Pons (tissue), 1 donor: ENCODE data around the gene DPYSL3.
A peak's percentile ranks its signal among the peaks of the same experiment; 100 is the strongest.
"Not testable (repeated sequence)": the region's sequence is repeated elsewhere in the genome, so short reads cannot be mapped to it uniquely, and the experiment has no call there.

ENCODE experiments used
- DNase-seq: peaks from one replicate; pipeline ENCODE4 v3.0.0-alpha.2; 2016; ENCODE audit warnings: low spot score

The DPYSL3 gene

DNA sequence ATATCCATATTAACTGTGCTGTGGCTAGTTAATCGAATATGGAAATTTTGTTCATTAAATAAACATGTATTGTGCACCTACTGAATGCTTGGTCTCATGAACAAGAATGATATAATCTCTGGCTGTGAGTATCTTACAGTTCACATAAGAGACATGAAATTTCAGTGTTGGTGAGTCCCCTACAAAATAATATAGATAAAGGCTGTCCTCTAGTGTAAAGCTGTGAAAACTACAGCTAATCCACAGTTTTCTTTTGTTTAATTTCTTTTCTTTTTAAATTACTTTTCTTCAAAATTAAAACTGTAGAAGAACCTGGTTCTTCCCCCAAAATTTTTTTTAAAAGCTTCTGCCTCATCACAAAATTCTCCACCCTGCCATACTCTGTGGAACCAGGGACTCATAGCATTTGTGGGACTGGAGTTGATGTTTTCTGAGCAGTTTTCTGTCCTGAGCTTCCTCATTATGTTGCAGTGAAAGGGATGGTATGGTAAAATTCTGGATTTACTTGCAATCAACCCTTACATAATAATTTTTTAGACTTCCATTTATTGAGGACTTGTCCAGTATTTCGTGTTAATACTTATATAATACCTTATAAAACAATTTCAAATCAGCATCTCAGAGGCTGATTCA lies 140.0 kb downstream of the DPYSL3 start:
- DNase-seq, result peak; percentile 34

DNA sequence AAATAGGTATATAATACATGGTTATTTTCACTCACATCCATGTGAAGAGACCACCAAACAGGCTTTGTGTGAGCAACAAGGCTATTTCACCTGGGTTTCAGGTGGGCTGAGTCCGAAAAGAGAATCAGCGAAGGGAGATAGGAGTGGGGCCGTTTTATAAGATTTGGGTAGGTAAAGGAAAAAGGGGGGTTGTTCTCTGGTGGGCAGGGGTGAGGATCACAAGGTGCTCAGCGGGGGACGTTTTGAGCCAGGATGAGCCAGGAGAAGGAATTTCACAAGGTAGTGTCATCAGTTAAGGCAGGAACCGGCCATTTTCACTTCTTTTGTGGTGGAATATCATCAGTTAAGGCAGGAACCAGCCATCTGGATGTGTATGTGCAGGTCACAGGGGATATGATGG lies 142.5 kb downstream of the DPYSL3 start:
- DNase-seq, result not testable (repeated sequence)

DNA sequence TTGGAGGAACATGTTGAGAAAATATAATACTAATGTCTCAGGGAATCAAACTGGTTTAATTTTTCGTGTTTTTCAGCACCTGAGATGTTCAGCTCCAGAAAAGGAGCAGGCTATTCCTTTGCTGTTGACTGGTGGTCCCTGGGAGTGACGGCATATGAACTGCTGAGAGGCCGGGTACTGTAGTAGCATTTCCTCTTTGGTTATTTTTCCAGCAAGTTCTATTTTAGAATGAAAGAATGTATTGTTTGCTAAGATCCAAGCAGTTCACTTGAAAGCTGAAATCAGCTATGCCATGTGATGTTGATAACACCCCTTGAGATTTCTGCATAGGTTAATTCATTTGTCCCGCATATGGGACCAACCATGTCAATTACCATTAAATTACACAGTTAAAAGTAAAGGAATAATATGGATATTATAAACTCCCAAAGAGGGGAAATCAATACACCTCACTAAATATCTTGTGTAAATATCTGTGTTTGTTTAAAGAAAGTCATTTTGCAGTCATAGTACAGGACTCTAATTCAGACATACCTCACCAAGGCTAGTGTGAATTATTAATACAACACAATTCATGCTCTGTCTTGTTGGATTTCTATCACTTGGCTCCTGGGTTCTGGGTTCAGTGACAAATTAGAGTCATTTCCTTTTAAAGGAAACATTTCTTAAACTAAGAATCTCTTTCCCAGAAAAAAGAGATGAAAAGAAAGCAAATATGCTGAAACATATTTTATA lies 148.3 kb downstream of the DPYSL3 start:
- DNase-seq, result no peak

DNA sequence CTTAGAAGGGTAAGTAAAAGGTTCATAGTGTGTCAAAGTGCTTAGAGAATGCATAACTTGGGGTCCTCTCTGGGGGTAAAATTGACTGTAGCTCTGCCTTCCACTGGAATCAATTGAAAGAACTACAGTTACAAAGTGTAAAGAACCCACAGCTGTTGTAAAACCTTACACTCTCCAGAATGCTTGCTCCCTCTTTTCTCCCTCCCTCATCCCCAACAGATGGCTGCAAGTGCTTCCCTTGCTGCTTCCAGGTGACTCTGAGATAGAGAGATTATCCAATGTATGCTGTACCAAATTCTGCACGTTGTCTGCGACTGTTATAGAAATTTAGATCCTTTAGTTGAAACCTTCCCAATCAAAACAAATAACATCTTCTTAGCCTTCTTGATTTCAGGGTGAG lies 149.1 kb downstream of the DPYSL3 start:
- no peak for DNase-seq

DNA sequence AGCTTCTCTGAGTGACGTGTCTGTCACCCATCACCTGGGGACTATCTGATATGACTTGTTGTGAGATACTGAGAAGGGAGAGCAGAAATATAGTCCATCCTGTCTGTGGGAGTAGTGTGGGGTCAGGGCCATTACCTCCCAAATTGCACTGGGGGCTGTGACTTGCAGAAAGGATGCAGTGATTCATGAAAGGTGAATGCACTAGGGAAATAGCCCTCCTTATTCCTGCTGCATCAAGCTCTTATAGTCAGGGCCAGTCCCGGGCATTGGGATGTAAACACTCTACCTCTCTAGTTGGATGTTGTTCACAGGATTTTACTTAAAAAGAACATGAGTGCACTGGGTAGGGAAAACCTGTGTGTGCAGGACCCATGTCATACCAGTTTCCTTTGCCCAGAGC lies 150.3 kb downstream of the DPYSL3 start:
- no peak for DNase-seq

DNA sequence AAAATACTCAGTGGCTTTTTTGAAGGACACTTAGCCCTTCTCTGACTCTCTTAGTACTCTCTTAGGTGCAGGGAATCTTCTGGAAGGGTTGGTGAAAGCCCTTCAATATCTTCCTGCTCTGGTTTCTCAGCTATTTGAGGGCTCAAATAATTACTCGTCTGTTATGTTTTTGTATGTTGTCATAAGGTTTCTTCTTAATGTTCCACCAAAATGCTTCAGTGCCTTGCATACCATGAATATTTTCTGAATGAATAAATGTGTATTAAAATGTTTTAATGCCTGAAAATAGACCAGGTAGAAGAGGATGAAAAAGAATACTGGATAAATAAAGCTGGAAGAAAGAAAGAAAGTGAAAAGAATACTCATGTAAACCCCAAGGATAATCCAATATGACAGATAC lies 150.8 kb downstream of the DPYSL3 start:
- no peak for DNase-seq

DNA sequence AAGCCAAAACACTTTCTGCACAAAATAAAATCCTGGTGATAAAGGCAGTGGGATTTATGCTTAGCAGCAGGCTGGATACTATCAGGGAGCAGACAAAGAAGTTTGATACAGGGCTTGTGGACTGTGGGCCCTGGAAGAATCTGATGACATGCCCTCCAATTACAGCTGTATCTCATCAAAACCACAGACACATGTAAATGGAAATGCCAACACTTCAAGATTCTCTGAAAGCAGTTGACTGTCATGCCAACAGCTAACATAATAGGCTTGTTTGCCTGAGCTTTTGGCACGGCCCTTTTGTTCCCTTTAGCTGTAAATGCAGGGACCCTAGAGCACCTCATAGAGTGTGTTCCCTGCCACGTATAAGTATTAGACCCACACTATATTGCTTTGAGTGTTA lies 160.6 kb downstream of the DPYSL3 start:
- no peak for DNase-seq

DNA sequence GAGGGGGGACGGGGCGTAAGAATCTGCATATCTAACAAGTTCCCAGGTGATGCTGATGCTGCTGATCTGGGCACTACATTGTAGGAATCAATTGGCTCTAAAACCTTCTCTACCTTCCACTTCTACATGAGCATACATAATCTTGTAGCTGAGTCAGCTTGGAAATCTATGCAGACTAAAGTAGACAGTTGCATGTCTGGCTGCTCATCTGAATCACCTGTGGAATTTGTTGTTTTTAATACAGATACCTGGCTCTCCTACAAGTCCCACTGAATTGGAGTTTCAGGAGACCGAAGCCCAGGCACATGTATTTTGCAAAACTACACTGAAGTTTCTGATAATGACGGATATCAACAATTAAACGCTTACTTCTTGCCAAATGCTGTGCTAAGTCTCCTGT lies 161.4 kb downstream of the DPYSL3 start:
- DNase-seq, result no peak

DNA sequence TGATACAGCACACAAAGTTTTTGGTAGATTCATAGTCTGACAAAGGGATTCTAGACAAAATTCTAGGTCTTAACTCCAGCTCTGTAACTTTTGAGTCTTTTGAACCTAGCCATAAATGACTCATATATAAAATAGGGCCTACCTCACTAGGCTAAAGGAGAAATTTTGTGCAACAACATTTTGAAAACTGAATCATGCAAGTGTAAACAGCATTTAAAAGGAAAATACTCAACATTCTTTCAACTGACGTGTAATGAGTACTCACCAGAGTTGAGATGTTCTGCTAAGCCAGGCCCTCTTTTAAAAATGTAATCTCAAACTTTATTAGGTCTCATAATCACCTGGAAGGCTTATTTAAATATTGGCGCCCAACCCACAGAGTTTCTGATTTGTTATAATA lies 161.8 kb downstream of the DPYSL3 start:
- DNase-seq, result no peak

DNA sequence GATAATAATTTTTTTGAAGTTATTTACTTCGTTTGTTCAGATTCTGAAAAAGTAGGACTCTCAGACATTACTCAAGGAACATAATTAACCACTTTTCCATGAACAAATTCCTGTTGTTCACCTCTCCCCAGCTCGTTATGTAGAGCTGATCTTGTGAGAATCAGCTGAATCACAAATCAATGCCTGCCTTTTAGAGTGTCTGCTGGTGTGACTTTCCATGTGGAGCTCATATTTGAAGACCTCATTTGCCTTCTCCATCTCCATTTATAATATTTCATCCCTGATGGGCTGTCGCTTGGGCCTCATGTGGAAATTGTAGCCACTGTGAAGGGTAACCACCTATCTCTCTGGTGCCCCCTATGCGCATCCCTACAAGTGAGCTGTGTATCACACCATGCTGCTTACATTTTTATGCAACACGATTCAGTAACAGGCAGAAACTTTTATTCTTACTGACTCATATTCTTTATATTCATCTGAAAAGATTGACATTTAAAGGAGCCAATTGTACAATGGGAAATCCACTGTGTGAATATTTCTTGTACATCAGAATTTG lies 163.8 kb downstream of the DPYSL3 start:
- DNase-seq, result no peak

DNA sequence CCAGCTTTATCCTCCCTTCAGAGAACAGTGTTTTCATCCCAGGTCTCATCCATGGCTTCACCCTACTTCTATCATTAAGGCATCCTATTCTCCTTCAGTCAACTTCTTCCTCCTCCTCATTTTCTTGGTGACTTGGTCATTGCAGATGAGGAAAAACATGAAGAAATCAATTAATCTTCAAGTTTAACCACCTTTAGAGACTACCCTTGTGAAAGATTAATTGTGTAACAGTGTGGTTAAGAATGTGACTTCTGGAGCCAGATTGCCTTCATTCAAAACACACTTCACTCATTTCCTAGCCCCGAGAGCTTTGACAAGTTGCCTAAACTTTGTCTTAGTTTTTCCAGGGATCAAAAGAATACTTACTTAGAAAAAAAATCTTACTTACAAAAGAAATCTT lies 165.0 kb downstream of the DPYSL3 start:
- no peak for DNase-seq

DNA sequence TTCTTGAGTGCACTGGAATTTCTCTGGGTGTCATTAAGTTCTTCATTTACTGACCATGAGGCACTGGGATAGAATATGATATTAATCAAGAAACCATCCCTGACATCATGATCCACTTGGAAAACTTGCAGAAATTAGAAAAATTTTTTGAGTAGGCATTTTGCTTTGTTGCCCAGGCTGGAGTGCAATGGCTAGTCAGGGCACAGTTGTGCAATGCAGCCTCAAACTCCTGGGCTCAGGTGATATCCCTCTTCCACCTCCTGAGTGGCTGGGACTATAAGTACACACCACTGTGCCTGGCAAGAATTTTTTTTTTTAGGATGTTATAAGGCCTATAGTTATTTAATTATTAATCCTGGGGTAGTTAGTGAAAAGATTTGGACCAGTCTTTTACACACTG lies 168.5 kb downstream of the DPYSL3 start:
- no peak for DNase-seq

DNA sequence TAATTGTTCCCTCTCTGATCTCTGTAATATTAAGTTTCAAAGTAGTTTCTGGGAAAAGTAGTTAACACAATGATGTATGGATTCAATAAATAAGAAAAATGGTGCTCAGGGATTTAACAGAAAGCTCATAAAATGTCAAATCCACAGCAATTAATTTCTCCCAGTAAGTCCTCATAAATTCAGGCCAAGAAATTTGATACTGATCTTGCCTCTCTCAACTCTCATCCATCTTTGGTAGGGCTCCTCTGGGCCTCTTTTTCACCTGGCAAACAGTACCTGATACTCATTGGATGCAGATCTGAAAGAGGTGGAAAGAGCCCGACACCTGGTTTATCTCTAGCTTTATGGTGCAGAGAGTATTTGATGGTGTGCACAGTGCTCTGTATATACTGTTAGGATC lies 168.9 kb downstream of the DPYSL3 start:
- DNase-seq, result no peak
